Nephron (organoid): ENCODE results near the gene SUPT20HL2.

Experiments used
- H3K27ac Mint-ChIP-seq, 3 experiments: 2 replicates each; pipeline ENCODE4 v1.8.0; 2020; ENCODE audit warnings: mixed read lengths in 3 of 3, mild to moderate bottlenecking in 2 of 3, moderate library complexity in 1 of 3
- H3K27me3 Mint-ChIP-seq: 2 replicates; pipeline ENCODE4 v1.8.0; 2021; ENCODE audit warnings: low read depth, mild to moderate bottlenecking, moderate library complexity, mixed read lengths
- H3K36me3 Mint-ChIP-seq: 2 replicates; pipeline ENCODE4 v1.8.0; 2020; ENCODE audit warnings: low read depth, mixed read lengths
- H3K4me1 Mint-ChIP-seq: 2 replicates; pipeline ENCODE4 v1.8.0; 2020; ENCODE audit warnings: mixed read lengths
- H3K4me3 Mint-ChIP-seq, 3 experiments: 2 replicates each; pipeline ENCODE4 v1.8.0; 2020; ENCODE audit warnings: mild to moderate bottlenecking in 3 of 3, mixed read lengths in 3 of 3, moderate library complexity in 2 of 3
- H3K9me3 Mint-ChIP-seq: 2 replicates; pipeline ENCODE4 v1.8.0; 2020; ENCODE audit warnings: mixed read lengths
- TF ChIP-seq, protein P1 (sequence below), 3 experiments: fragments of 200-600 bp; sonication (generic); IDR thresholded peaks; one replicate each; pipeline ENCODE4 v1.5.0; 2021; ENCODE audit warnings: antibody characterized with exemption in 3 of 3; ENCODE audit not compliant: unreplicated experiment in 3 of 3

The SUPT20HL2 gene

DNA sequence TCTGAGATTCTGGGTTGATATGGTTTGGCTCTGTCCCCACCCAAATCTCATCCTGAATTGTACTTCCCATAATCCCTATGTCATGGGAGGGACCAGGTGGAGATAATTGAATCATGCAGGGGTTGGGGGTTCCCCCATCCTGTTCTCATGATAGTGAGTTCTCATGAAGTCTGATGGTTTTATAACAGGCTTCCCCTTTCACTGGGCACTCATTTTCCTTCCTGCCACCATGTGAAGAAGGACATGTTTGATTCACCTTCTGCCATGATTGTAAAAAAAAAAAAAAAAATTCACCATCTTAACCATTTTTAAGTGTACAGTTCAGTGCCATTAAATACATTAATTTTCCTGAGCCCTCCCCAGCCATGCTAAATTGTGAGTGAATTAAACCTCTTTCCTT is 42.6 kb downstream of the SUPT20HL2 start:
- TF ChIP-seq, protein P1, sequence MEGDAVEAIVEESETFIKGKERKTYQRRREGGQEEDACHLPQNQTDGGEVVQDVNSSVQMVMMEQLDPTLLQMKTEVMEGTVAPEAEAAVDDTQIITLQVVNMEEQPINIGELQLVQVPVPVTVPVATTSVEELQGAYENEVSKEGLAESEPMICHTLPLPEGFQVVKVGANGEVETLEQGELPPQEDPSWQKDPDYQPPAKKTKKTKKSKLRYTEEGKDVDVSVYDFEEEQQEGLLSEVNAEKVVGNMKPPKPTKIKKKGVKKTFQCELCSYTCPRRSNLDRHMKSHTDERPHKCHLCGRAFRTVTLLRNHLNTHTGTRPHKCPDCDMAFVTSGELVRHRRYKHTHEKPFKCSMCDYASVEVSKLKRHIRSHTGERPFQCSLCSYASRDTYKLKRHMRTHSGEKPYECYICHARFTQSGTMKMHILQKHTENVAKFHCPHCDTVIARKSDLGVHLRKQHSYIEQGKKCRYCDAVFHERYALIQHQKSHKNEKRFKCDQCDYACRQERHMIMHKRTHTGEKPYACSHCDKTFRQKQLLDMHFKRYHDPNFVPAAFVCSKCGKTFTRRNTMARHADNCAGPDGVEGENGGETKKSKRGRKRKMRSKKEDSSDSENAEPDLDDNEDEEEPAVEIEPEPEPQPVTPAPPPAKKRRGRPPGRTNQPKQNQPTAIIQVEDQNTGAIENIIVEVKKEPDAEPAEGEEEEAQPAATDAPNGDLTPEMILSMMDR (IDR thresholded peaks at IDR 0.05; ENCODE audit: unreplicated experiment in 3 of 3): no peak
- Mint-ChIP-seq H3K4me1 (peaks cover 8% of the 10 kb centered on the region), H3K27ac (no peak overlapping the region), H3K27me3 (no peaks in the 10 kb centered on the region), H3K36me3 (no peaks in the 10 kb centered on the region), H3K4me3 (no peak overlapping the region), H3K9me3 (peaks cover 25% of the 10 kb centered on the region)

DNA sequence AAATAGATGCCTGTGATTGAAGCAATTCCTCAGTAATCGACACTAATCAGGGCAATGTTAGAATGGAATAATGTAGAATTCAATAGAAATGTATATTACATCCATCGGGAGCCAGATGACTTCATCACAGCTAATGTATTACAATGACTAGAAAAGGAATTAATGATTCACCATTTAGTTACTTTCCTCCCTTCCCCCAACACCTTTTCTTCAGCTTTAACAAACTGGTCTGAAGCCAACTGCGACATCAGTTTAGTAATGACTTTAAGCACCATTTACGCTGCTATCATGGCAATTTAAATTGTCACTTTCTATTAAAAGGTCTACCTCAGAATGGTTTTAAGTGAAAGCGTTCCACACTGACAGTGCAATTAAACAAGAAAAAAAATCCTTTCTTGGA is 45.1 kb downstream of the SUPT20HL2 start:
- H3K4me3 Mint-ChIP-seq: no peak overlapping the region
- no peaks in the 10 kb centered on the region for H3K36me3 Mint-ChIP-seq
- no peaks in the 10 kb centered on the region for H3K4me1 Mint-ChIP-seq
- H3K27ac Mint-ChIP-seq: peak overlapping the region in 1 of 3 experiments; percentile 6
- TF ChIP-seq, protein P1 (IDR thresholded peaks at IDR 0.05; ENCODE audit: unreplicated experiment in 3 of 3): no peak
- H3K9me3 Mint-ChIP-seq: peaks cover 19% of the 10 kb centered on the region
- no peaks in the 10 kb centered on the region for H3K27me3 Mint-ChIP-seq

DNA sequence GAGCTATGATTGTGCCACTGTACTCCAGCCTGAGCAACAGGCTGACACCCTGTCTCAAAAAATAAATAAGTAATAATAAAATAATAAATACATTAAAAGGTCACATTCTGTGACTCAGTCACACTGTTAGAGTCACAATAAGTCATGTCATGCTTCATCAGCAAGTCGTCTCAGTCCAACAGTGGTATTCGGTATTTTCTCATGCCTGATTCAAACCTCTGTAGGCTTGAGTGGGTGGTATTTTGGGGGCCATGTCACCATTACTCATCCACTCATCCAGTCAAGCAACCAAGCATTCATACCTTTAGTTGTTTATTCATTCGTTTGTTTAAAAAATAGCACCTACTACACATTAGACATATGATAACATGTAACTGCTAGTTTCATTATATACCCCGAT is 46.9 kb downstream of the SUPT20HL2 start:
- H3K27me3 Mint-ChIP-seq: no peaks in the 10 kb centered on the region
- peak overlapping the region in 1 of 3 experiments; percentile 52 for H3K27ac Mint-ChIP-seq
- H3K4me3 Mint-ChIP-seq: no peak overlapping the region
- TF ChIP-seq, protein P1 (IDR thresholded peaks at IDR 0.05; ENCODE audit: unreplicated experiment in 3 of 3): no peak
- peaks cover 3% of the 10 kb centered on the region for H3K4me1 Mint-ChIP-seq
- H3K9me3 Mint-ChIP-seq: peaks cover 13% of the 10 kb centered on the region
- H3K36me3 Mint-ChIP-seq: no peaks in the 10 kb centered on the region

DNA sequence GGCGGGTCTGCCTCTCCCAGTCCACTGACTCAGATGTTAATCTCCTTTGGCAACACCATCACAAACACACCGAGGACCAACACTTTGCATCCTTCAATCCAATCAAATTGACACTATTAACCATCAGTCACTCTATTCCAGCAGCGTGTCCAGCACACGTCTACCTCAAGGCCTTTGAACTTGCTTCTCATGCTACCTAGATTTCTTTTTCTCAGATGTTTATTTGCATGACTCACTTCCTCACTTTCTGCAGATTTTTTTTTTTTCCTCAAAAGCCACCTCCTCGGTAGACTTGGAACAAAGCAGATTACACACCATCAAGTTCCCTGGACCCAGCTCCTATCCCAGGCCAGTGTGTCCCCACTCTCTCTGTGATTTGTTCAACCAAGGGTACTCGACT is 49.5 kb downstream of the SUPT20HL2 start:
- H3K4me1 Mint-ChIP-seq: peaks cover 16% of the 10 kb centered on the region
- no peak overlapping the region for H3K4me3 Mint-ChIP-seq
- TF ChIP-seq, protein P1 (IDR thresholded peaks at IDR 0.05; ENCODE audit: unreplicated experiment in 3 of 3): no peak
- no peaks in the 10 kb centered on the region for H3K36me3 Mint-ChIP-seq
- no peaks in the 10 kb centered on the region for H3K9me3 Mint-ChIP-seq
- no peak overlapping the region for H3K27ac Mint-ChIP-seq
- H3K27me3 Mint-ChIP-seq: no peaks in the 10 kb centered on the region

DNA sequence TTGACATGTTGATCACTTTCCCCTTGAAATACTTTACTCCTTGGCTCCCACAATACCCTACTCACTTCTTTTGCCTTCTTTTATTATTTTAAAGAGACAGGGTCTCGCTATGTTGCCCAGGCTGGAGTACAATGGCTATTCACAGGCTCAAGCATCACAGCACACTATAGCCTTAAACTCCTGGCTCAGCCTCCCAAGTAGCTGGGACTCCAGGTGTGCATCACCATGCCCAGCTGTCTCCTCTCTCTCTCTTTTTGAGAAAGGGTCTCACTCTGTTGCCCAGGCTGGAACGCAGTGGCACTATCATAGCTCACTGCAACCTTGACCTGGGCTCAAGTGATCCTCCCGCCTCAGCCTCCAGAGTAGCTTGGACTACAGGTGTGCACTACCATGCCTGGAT is 51.6 kb downstream of the SUPT20HL2 start:
- Mint-ChIP-seq H3K27ac (peak overlapping the region in 2 of 3 experiments; percentile 17 to 63), H3K27me3 (no peaks in the 10 kb centered on the region), H3K4me1 (peaks cover 21% of the 10 kb centered on the region), H3K9me3 (no peaks in the 10 kb centered on the region), H3K4me3 (no peak overlapping the region), H3K36me3 (no peaks in the 10 kb centered on the region)
- TF ChIP-seq, protein P1 (IDR thresholded peaks at IDR 0.05; ENCODE audit: unreplicated experiment in 3 of 3): no peak
